Measurements from ENCODE around the gene CSF2RB. TPM values are rescaled to one million over a fixed set of nuclear protein-coding genes. Genes with fewer than 3 reads are reported as not detected.

Gene CSF2RB
- total and polyA plus RNA-seq, 2 of the 13 experiments (the other 11 are each of a cell fraction or from before 2014, with no cell fraction given), result not detected

DNA sequence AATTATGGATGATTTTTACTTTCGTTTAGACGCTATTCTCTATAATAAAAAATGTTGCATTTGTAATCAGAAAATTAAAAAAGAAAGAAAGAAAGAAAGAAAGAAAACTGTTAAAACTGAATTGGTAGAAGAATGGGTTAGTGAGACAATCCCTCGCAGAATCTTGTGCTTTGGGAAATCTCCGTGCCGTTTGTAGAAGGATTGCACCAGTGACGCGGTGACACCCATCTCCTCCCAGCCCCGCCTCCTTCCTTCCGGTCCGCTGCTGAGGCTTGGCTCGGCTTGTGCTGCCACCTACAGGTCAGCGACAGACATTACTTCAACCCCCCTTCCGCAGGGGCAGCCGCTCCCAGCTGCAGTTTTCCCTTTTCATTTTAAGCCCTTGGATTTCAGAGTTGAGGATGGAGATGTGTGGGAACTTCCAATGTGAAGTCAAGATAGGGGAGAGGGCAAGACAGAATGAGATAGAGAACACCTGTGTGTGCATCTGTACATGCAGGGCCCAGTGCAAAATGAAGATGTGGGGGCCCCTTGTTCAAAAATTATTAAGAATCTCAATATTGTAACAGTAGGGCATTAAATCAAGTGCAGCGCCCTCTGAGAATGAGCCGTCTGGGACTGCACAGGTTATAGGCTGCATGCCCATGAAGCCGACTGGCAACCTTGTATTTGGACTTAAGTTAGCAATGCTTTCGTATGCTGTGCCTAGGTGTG is 64.7 kb downstream of the CSF2RB start (continued):
- TF ChIP-seq EP300 (IDR thresholded peaks at IDR 0.05; ENCODE audit: low read depth in 2 of 2, low read length in 2 of 2) (no peak), EP300 (CRISPR knock-in tag; IDR thresholded peaks at IDR 0.05; ENCODE audit: borderline replicate concordance) (no peak), PHF21A (CRISPR knock-in tag; IDR thresholded peaks at IDR 0.05) (no peak; the same call in 1 of the 2 replicates), ZFX (CRISPR knock-in tag; IDR thresholded peaks at IDR 0.05; ENCODE audit: low read depth) (no peak), SPEN (CRISPR knock-in tag; IDR thresholded peaks at IDR 0.05; ENCODE audit: low read depth) (peak; percentile 60; the same call in 1 of the 2 replicates), ZNF383 (CRISPR knock-in tag; IDR thresholded peaks at IDR 0.05; ENCODE audit: borderline replicate concordance) (no peak), NFE2 (CRISPR knock-in tag; IDR thresholded peaks at IDR 0.05) (no peak), NFE2L2 (IDR thresholded peaks at IDR 0.05; ENCODE audit: low read length) (no peak), SKI (IDR thresholded peaks at IDR 0.05; ENCODE audit: partially characterized antibody) (no peak), ZNF781 (CRISPR knock-in tag; IDR thresholded peaks at IDR 0.05; ENCODE audit: borderline replicate concordance, not compliant biosample characterization) (no peak), TEAD2 (CRISPR knock-in tag; IDR thresholded peaks at IDR 0.05) (no peak), ZNF20 (CRISPR knock-in tag; IDR thresholded peaks at IDR 0.05) (no peak), ZNF790 (CRISPR knock-in tag; IDR thresholded peaks at IDR 0.05; ENCODE audit: borderline replicate concordance) (no peak), ZNF44 (CRISPR knock-in tag; IDR thresholded peaks at IDR 0.05) (no peak), HNRNPUL1 (IDR thresholded peaks at IDR 0.05; ENCODE audit: low read depth, low read length) (no peak), SOX13 (IDR thresholded peaks at IDR 0.05) (no peak), SOX13 (CRISPR knock-in tag; conservative IDR thresholded peaks at IDR 0.05 in 1 of 2, IDR thresholded peaks at IDR 0.05 in 1 of 2) (no peak), ZNF350 (CRISPR knock-in tag; IDR thresholded peaks at IDR 0.05; ENCODE audit: borderline replicate concordance, low read depth) (no peak), ZNF572 (CRISPR knock-in tag; IDR thresholded peaks at IDR 0.05) (0 out of 2 replicates have a peak, but pooled peaks have one; percentile 5)
- TF ChIP-seq, protein P1, sequence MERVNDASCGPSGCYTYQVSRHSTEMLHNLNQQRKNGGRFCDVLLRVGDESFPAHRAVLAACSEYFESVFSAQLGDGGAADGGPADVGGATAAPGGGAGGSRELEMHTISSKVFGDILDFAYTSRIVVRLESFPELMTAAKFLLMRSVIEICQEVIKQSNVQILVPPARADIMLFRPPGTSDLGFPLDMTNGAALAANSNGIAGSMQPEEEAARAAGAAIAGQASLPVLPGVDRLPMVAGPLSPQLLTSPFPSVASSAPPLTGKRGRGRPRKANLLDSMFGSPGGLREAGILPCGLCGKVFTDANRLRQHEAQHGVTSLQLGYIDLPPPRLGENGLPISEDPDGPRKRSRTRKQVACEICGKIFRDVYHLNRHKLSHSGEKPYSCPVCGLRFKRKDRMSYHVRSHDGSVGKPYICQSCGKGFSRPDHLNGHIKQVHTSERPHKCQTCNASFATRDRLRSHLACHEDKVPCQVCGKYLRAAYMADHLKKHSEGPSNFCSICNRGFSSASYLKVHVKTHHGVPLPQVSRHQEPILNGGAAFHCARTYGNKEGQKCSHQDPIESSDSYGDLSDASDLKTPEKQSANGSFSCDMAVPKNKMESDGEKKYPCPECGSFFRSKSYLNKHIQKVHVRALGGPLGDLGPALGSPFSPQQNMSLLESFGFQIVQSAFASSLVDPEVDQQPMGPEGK (CRISPR knock-in tag; IDR thresholded peaks at IDR 0.05), result peak; percentile 50; the same call in 1 of the 2 replicates
- TF ChIP-seq, protein P2, sequence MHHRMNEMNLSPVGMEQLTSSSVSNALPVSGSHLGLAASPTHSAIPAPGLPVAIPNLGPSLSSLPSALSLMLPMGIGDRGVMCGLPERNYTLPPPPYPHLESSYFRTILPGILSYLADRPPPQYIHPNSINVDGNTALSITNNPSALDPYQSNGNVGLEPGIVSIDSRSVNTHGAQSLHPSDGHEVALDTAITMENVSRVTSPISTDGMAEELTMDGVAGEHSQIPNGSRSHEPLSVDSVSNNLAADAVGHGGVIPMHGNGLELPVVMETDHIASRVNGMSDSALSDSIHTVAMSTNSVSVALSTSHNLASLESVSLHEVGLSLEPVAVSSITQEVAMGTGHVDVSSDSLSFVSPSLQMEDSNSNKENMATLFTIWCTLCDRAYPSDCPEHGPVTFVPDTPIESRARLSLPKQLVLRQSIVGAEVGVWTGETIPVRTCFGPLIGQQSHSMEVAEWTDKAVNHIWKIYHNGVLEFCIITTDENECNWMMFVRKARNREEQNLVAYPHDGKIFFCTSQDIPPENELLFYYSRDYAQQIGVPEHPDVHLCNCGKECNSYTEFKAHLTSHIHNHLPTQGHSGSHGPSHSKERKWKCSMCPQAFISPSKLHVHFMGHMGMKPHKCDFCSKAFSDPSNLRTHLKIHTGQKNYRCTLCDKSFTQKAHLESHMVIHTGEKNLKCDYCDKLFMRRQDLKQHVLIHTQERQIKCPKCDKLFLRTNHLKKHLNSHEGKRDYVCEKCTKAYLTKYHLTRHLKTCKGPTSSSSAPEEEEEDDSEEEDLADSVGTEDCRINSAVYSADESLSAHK (CRISPR knock-in tag; IDR thresholded peaks at IDR 0.05; ENCODE audit: borderline replicate concordance), result no peak
- TF ChIP-seq, protein P3, sequence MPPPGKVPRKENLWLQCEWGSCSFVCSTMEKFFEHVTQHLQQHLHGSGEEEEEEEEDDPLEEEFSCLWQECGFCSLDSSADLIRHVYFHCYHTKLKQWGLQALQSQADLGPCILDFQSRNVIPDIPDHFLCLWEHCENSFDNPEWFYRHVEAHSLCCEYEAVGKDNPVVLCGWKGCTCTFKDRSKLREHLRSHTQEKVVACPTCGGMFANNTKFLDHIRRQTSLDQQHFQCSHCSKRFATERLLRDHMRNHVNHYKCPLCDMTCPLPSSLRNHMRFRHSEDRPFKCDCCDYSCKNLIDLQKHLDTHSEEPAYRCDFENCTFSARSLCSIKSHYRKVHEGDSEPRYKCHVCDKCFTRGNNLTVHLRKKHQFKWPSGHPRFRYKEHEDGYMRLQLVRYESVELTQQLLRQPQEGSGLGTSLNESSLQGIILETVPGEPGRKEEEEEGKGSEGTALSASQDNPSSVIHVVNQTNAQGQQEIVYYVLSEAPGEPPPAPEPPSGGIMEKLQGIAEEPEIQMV (CRISPR knock-in tag; IDR thresholded peaks at IDR 0.05; ENCODE audit: low read depth), result peak; percentile 99
- TF ChIP-seq, protein P4, sequence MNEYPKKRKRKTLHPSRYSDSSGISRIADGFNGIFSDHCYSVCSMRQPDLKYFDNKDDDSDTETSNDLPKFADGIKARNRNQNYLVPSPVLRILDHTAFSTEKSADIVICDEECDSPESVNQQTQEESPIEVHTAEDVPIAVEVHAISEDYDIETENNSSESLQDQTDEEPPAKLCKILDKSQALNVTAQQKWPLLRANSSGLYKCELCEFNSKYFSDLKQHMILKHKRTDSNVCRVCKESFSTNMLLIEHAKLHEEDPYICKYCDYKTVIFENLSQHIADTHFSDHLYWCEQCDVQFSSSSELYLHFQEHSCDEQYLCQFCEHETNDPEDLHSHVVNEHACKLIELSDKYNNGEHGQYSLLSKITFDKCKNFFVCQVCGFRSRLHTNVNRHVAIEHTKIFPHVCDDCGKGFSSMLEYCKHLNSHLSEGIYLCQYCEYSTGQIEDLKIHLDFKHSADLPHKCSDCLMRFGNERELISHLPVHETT (CRISPR knock-in tag; conservative IDR thresholded peaks at IDR 0.05), result no peak

Data from HepG2 (cell line).